Right lobe of liver (tissue), 6 donors: ENCODE results near the gene LHX4. TPM values are rescaled to one million over a fixed set of nuclear protein-coding genes. Genes with fewer than 3 reads are reported as not detected.

Source experiments
- ATAC-seq, 4 donors: fragments of 200-7000 bp; cut with Tn5 transposase; one replicate each; pipeline ENCODE4 v1.9.1; 2020; ENCODE audit warnings: mild to moderate bottlenecking in 4 of 4, moderate library complexity in 4 of 4
- DNase-seq, 3 donors: peaks; one replicate each; pipeline ENCODE4 v3.0.0-alpha.2; 2020
- H3K27ac ChIP-seq, 3 donors: fragments of 200-600 bp; one replicate each; pipeline ENCODE4 v1.8.0; 2022
- H3K27me3 ChIP-seq, 2 donors: fragments of 200-600 bp; one replicate each; pipeline ENCODE4 v1.8.0; 2022
- H3K36me3 ChIP-seq, 4 donors: fragments of 200-600 bp; sonication (generic) in 1 of 4; one replicate each; pipeline versions ENCODE4 v1.5.1 to v1.8.0; 2017 to 2022; ENCODE audit warnings: control low read depth in 1 of 4
- H3K4me1 ChIP-seq, 4 donors: fragments of 200-600 bp; sonication (generic) in 1 of 4; one replicate each; pipeline versions ENCODE4 v1.5.1 to v1.8.0; 2017 to 2022; ENCODE audit warnings: control low read depth in 1 of 4
- H3K4me3 ChIP-seq, 3 donors: fragments of 200-600 bp; one replicate each; pipeline ENCODE4 v1.8.0; 2022
- H3K9me3 ChIP-seq, 4 donors: fragments of 200-600 bp; sonication (generic) in 1 of 4; one replicate each; pipeline versions ENCODE4 v1.5.1 to v1.8.0; 2017 to 2022; ENCODE audit warnings: control low read depth in 1 of 4
- POLR2A ChIP-seq: fragments of 450-650 bp; IDR thresholded peaks from one replicate; pipeline ENCODE4 v1.6.1; 2017; ENCODE audit warnings: antibody characterized with exemption, mild to moderate bottlenecking
- WGBS: methylation state at CpG from one replicate; pipeline ENCODE4 v1.1.6; 2018; ENCODE audit warnings: low coverage, low lambda C conversion rate; ENCODE audit not compliant: insufficient coverage; ENCODE audit errors: missing lambda C conversion rate; 5-methylcytosine and 5-hydroxymethylcytosine counted together
- intact Hi-C, 2 donors: fragments of 100-400 bp; cut with DNase I; formaldehyde crosslinking; loops; one replicate each; pipeline versions ENCODE4 v1.11.2 to v1.14.1; 2022
- total RNA-seq, 6 experiments: library from RNA; depleted of rRNA in 2 of 6; stranded (reverse); fragments of >200 nt in 2 of 6; fragmentation: NEBNext Ultra II Directional in 3 of 6; extraction: Animal tissue kit (Norgen Biotek cat#: 25700) in 3 of 6; gene quantifications; one replicate each; pipeline versions ENCODE4 v1.1.0 to v1.2.4, GENCODE V29; 2016 to 2023
- TF ChIP-seq, protein P1 (sequence below), 4 donors: fragments of 200-600 bp in 3 of 4; fragments of 450-650 bp in 1 of 4; IDR thresholded peaks; one replicate each; pipeline versions ENCODE4 v1.5.1 to v1.8.0; 2016 to 2022; ENCODE audit warnings: antibody characterized with exemption in 4 of 4, mild to moderate bottlenecking in 2 of 4
- donor health status: DM: no; HTN: yes; CAD: no.
- donor health status: DM: no; HTN: no; CAD: no.
- donor health status: DM: no; HTN: no; CAD: no.
- donor health status: DM: no; HTN: yes; CAD: no.
- donor health status: DM: no; HTN: yes; CAD: no.

LHX4 gene
- total RNA-seq, 6 experiments from 2014 or later, result not detected

DNA sequence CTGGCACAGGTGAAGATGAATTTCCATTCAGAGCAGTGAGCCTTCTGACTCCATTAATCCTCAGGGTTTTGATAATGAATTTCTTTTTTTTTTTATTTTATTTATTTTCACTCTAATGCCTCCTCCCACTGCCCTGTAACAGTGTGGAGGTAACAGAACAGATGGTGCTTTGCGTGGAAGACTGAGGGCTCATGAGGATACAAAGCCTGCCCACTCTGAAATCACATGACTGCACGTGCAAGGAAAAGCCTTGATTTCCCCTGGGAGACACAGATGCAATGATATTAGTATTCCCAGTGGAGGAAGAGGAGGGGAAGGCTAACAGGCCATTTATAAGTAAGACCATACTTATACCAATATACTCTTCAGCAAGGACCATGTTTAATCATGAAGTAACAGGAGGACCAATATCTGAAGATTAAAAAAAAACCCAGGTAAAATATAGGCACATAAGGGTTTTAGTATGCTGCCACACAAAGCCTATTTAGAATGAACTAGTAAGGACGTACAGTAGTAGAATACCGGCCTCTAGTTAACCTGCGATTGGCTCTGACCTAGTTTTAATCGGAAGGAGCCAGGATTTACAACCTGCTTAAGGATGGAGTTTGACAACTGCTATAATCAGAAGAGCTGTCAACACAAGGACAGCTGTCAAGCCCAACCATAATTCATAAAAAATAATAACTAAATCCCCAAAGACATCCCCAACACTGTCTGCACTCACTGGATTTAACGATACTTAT is 69.6 kb downstream of the LHX4 start:
- TF ChIP-seq POLR2A, result no peak
- TF ChIP-seq, protein P1, sequence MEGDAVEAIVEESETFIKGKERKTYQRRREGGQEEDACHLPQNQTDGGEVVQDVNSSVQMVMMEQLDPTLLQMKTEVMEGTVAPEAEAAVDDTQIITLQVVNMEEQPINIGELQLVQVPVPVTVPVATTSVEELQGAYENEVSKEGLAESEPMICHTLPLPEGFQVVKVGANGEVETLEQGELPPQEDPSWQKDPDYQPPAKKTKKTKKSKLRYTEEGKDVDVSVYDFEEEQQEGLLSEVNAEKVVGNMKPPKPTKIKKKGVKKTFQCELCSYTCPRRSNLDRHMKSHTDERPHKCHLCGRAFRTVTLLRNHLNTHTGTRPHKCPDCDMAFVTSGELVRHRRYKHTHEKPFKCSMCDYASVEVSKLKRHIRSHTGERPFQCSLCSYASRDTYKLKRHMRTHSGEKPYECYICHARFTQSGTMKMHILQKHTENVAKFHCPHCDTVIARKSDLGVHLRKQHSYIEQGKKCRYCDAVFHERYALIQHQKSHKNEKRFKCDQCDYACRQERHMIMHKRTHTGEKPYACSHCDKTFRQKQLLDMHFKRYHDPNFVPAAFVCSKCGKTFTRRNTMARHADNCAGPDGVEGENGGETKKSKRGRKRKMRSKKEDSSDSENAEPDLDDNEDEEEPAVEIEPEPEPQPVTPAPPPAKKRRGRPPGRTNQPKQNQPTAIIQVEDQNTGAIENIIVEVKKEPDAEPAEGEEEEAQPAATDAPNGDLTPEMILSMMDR (IDR thresholded peaks at IDR 0.05), result no peak
- H3K4me1 ChIP-seq, result no peaks in the 10 kb centered on the region
- no peak overlapping the region for H3K27ac ChIP-seq
- 89% methylated on average over 7 of the region's 7 CpGs for WGBS
- intact Hi-C loops, result no loop called here
- H3K27me3 ChIP-seq, result no peaks in the 10 kb centered on the region
- ATAC-seq, result no peak
- H3K9me3 ChIP-seq, result no peaks in the 10 kb centered on the region
- no peaks in the 10 kb centered on the region for H3K36me3 ChIP-seq
- DNase-seq, result no peak
- H3K4me3 ChIP-seq, result no peak overlapping the region

DNA sequence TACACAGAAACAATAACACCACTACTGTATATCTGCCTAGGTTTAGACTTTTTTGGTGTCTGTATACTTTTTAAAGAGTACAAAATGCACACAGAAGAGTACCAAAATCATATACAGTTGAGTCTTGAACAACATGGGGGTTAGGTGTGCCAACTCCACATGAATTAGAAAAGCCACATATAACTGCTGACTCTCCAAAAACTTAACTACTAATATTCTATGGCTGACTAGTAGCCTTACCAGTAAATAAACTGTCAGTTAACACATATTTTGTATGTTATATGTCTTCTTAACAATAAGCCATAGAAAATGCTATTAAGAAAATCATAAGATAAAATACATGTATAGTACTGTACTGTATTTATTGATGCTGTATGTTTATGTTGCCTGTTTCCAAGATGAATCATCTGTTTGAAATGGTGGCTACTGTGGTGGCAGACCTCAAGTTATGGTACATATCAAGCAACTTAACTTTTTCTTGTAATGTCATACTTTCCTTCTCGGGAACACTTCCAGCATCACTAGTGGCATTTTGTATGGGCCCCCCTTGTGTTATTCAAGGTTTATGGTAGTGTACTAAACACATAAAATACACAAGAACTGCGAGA is 71.2 kb downstream of the LHX4 start:
- H3K27me3 ChIP-seq, result no peaks in the 10 kb centered on the region
- no peaks in the 10 kb centered on the region for H3K4me1 ChIP-seq
- ATAC-seq (no peak), DNase-seq (no peak)
- WGBS, result 90% methylated on average over 2 of the region's 2 CpGs
- no peaks in the 10 kb centered on the region for H3K9me3 ChIP-seq
- intact Hi-C loops, result no loop called here
- H3K27ac ChIP-seq, result no peak overlapping the region
- H3K36me3 ChIP-seq, result no peaks in the 10 kb centered on the region
- H3K4me3 ChIP-seq, result no peak overlapping the region
- TF ChIP-seq, protein P1 (IDR thresholded peaks at IDR 0.05), result no peak
- TF ChIP-seq POLR2A, result no peak

DNA sequence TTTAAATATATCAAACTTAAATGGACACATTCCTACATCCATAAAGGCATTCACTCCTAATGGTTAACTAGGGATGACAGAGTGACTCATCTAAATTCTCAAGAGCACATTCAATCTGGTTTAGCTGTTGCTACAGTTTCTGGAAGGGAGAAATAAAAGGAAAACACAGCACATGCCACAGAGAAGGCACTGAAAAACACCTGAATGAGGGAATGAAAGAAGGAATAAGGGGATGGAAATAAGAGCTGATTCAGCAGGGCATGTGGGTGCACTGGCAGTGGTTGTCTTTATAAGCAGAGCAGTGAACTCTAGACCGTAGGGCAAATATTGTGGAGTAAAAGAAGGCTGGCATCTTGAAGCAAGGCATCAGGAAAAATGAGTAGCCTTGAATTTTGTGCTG is 79.3 kb downstream of the LHX4 start:
- H3K9me3 ChIP-seq, result no peaks in the 10 kb centered on the region
- H3K27me3 ChIP-seq, result no peaks in the 10 kb centered on the region
- no peak for TF ChIP-seq POLR2A
- TF ChIP-seq, protein P1 (IDR thresholded peaks at IDR 0.05), result no peak
- H3K27ac ChIP-seq, result no peak overlapping the region
- intact Hi-C loops, result no loop called here
- no peaks in the 10 kb centered on the region for H3K36me3 ChIP-seq
- ATAC-seq (peak in 1 of 4 donors; percentile 82), DNase-seq (no peak)
- H3K4me3 ChIP-seq, result no peak overlapping the region
- WGBS, result 78% methylated on average over 1 of the region's 1 CpG
- H3K4me1 ChIP-seq, result no peaks in the 10 kb centered on the region

DNA sequence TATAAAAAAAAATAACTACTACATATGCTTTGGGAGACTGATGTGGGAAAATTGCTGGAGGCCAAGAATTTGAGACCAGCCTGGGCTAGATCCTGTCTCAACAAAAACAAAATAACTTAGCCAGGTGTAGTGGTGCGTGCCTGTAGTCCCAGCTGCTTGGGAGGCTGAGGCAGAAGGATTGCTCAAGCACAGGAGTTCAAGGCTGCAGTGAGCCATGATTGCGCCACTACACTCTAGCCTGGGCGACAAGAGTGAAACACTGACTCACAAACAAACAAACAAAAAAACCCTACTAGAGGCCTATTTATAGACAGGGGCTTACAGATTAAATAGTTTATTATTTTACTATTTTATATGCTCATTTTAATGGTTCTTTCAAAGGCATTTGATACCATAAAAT is 80.0 kb downstream of the LHX4 start:
- WGBS, result 73% methylated on average over 3 of the region's 3 CpGs
- Histone ChIP-seq H3K9me3 (no peaks in the 10 kb centered on the region), H3K36me3 (no peaks in the 10 kb centered on the region), H3K4me1 (no peaks in the 10 kb centered on the region), H3K4me3 (no peak overlapping the region), H3K27me3 (no peaks in the 10 kb centered on the region), H3K27ac (no peak overlapping the region)
- DNase-seq, result peak in 1 of 3 donors; percentile 27
- intact Hi-C loops, result no loop called here
- ATAC-seq, result peak in 3 of 4 donors; percentile 17 to 84 (median 71)
- no peak for TF ChIP-seq POLR2A
- TF ChIP-seq, protein P1 (IDR thresholded peaks at IDR 0.05), result no peak
